Endodermal cell (in vitro differentiated cells): Measurements from ENCODE around the gene RNF150. TPM values are rescaled to one million over a fixed set of nuclear protein-coding genes. Genes with fewer than 3 reads are reported as not detected.

Source experiments
- DNase-seq: peaks from one replicate; pipeline ENCODE4 v3.0.0-alpha.2; 2017
- H3K27ac ChIP-seq: 2 replicates; pipeline ENCODE4 v1.5.1; 2013; ENCODE audit warnings: mild to moderate bottlenecking, low read depth, low read length, moderate library complexity
- H3K27me3 ChIP-seq: 2 replicates; pipeline ENCODE4 v1.6.1; 2013; ENCODE audit warnings: mild to moderate bottlenecking, low read length, moderate library complexity; ENCODE audit not compliant: insufficient read depth, control insufficient read depth, poor library complexity, severe bottlenecking
- H3K36me3 ChIP-seq: 2 replicates; pipeline ENCODE4 v1.7.0; 2013; ENCODE audit warnings: mild to moderate bottlenecking, low read length, moderate library complexity; ENCODE audit not compliant: control insufficient read depth, insufficient read depth
- H3K4me1 ChIP-seq: one replicate; pipeline ENCODE4 v1.7.0; 2013; ENCODE audit warnings: low read length; ENCODE audit not compliant: control insufficient read depth, insufficient read depth
- H3K4me3 ChIP-seq: 2 replicates; pipeline ENCODE4 v1.5.1; 2013; ENCODE audit warnings: mild to moderate bottlenecking, low read length, moderate library complexity
- H3K9ac ChIP-seq: 2 replicates; pipeline ENCODE4 v1.6.1; 2013; ENCODE audit warnings: mild to moderate bottlenecking, low read length, moderate library complexity; ENCODE audit not compliant: poor library complexity, severe bottlenecking; ENCODE audit errors: extremely low read depth
- H3K9me3 ChIP-seq: 2 replicates; pipeline ENCODE4 v1.6.1; 2013; ENCODE audit warnings: mild to moderate bottlenecking, low read length, moderate library complexity; ENCODE audit not compliant: control insufficient read depth
- H3K27ac Mint-ChIP-seq: 2 replicates; pipeline ENCODE4 v1.8.0; 2020; ENCODE audit warnings: mixed read lengths
- H3K27me3 Mint-ChIP-seq: 2 replicates; pipeline ENCODE4 v1.8.0; 2021; ENCODE audit warnings: mild to moderate bottlenecking, mixed read lengths; ENCODE audit not compliant: insufficient read depth
- H3K36me3 Mint-ChIP-seq: 2 replicates; pipeline ENCODE4 v1.8.0; 2020; ENCODE audit warnings: low read depth, mixed read lengths
- H3K4me1 Mint-ChIP-seq: 2 replicates; pipeline ENCODE4 v1.8.0; 2020; ENCODE audit warnings: mixed read lengths
- H3K4me3 Mint-ChIP-seq: 2 replicates; pipeline ENCODE4 v1.8.0; 2020; ENCODE audit warnings: mild to moderate bottlenecking, moderate library complexity, mixed read lengths
- H3K9me3 Mint-ChIP-seq: 2 replicates; pipeline ENCODE4 v1.8.0; 2020; ENCODE audit warnings: mild to moderate bottlenecking, mixed read lengths
- CTCF ChIP-seq: fragments of 200-600 bp; sonication (generic); conservative IDR thresholded peaks from 2 replicates; pipeline ENCODE4 v1.5.0; 2021; ENCODE audit warnings: antibody characterized with exemption, mild to moderate bottlenecking
- WGBS, 2 experiments: methylation state at CpG; one replicate each; pipeline versions ENCODE4 v1.1.5 to v1.1.7; 2013; ENCODE audit warnings: missing lambda C conversion rate in 2 of 2, mixed read lengths in 1 of 2; ENCODE audit not compliant: insufficient coverage in 1 of 2, insufficient read length in 1 of 2; 5-methylcytosine and 5-hydroxymethylcytosine counted together
- total RNA-seq, 2 donors: library from RNA; stranded (reverse); fragmentation: NEBNext Ultra II Directional in 1 of 2; extraction: Animal tissue kit (Norgen Biotek cat#: 25700) in 1 of 2; gene quantifications; 2 replicates in 1 of 2; 3 replicates in 1 of 2; pipeline ENCODE4 v1.2.1, GENCODE V29; 2021

Gene RNF150
- total RNA-seq, 2 donors from 2014 or later: 8.2 to 10.4 TPM

- WGBS, 2 experiments: 90% methylated on average over 1 of the region's 1 CpG; no CpG with 5 or more reads in 1 of the 2 experiments
- Mint-ChIP-seq H3K9me3 (peaks cover 6% of the 10 kb centered on the region), H3K27me3 (no peaks in the 10 kb centered on the region), H3K27ac (no peak overlapping the region), H3K36me3 (no peaks in the 10 kb centered on the region), H3K4me3 (no peak overlapping the region), H3K4me1 (no peaks in the 10 kb centered on the region)
- H3K27me3 ChIP-seq: no peaks in the 10 kb centered on the region
- no peak overlapping the region for H3K4me3 ChIP-seq
- no peak for DNase-seq
- peaks cover 5% of the 10 kb centered on the region for H3K9me3 ChIP-seq
- no peak for TF ChIP-seq CTCF
- no peak overlapping the region for H3K9ac ChIP-seq
- H3K36me3 ChIP-seq: no peaks in the 10 kb centered on the region
- no peak overlapping the region for H3K27ac ChIP-seq
- no peaks in the 10 kb centered on the region for H3K4me1 ChIP-seq
Measured at GRCh38 chr4:141009129-141009528, 124.1 kb downstream of the RNF150 start.

- Mint-ChIP-seq H3K27ac (no peak overlapping the region), H3K9me3 (peaks cover 6% of the 10 kb centered on the region), H3K4me3 (no peak overlapping the region), H3K36me3 (no peaks in the 10 kb centered on the region), H3K4me1 (peaks cover 7% of the 10 kb centered on the region), H3K27me3 (no peaks in the 10 kb centered on the region)
- H3K4me1 ChIP-seq: no peaks in the 10 kb centered on the region
- H3K4me3 ChIP-seq: no peak overlapping the region
- peaks cover 5% of the 10 kb centered on the region for H3K9me3 ChIP-seq
- H3K27ac ChIP-seq: no peak overlapping the region
- H3K9ac ChIP-seq: no peak overlapping the region
- no peaks in the 10 kb centered on the region for H3K27me3 ChIP-seq
- no peak for DNase-seq
- 89 to 90% methylated on average over 1 to 3 of the region's 4 CpGs for WGBS, 2 experiments
- TF ChIP-seq CTCF: no peak
- H3K36me3 ChIP-seq: no peaks in the 10 kb centered on the region
Measured at GRCh38 chr4:141006242-141006802, 126.9 kb downstream of the RNF150 start.

- Histone ChIP-seq H3K27ac (no peak overlapping the region), H3K36me3 (no peaks in the 10 kb centered on the region), H3K9me3 (peaks cover 5% of the 10 kb centered on the region), H3K4me3 (no peak overlapping the region), H3K9ac (no peak overlapping the region), H3K27me3 (no peaks in the 10 kb centered on the region), H3K4me1 (no peaks in the 10 kb centered on the region)
- TF ChIP-seq CTCF: no peak
- Mint-ChIP-seq H3K4me3 (no peak overlapping the region), H3K27ac (no peak overlapping the region), H3K4me1 (peaks cover 7% of the 10 kb centered on the region), H3K36me3 (no peaks in the 10 kb centered on the region), H3K27me3 (no peaks in the 10 kb centered on the region), H3K9me3 (peaks cover 6% of the 10 kb centered on the region)
- WGBS, 2 experiments: 87 to 92% methylated on average over 2 of the region's 2 CpGs
- DNase-seq: no peak
Measured at GRCh38 chr4:141004823-141005222, 128.4 kb downstream of the RNF150 start.
